Esophagus muscularis mucosa (tissue), 4 donors: ENCODE measurements around the gene LBHD1. TPM values are rescaled to one million over a fixed set of nuclear protein-coding genes. Genes with fewer than 3 reads are reported as not detected.
"Not testable (repeated sequence)": the region's sequence is repeated elsewhere in the genome, so short reads cannot be mapped to it uniquely, and the experiment has no call there.

Experiments used
- DNase-seq: peaks from one replicate; pipeline ENCODE4 v3.0.0-alpha.2; 2017; ENCODE audit errors: extremely low spot score
- H3K27ac ChIP-seq, 4 donors: fragments of 200-600 bp; sonication (generic); replicated peaks in 1 of 4; 1 replicate in 3 of 4; 2 replicates in 1 of 4; pipeline ENCODE4 v1.5.1; 2016 to 2019; ENCODE audit warnings: mild to moderate bottlenecking in 1 of 4
- H3K27me3 ChIP-seq, 4 donors: fragments of 200-600 bp; sonication (generic); one replicate each; pipeline versions ENCODE4 v1.5.1 to v1.6.0; 2016 to 2019
- H3K36me3 ChIP-seq, 4 donors: fragments of 200-600 bp; sonication (generic); one replicate each; pipeline ENCODE4 v1.5.1; 2016 to 2019
- H3K4me1 ChIP-seq, 4 donors: fragments of 200-600 bp; sonication (generic); one replicate each; pipeline ENCODE4 v1.5.1; 2016 to 2019
- H3K4me3 ChIP-seq, 4 donors: fragments of 200-600 bp; sonication (generic); 1 replicate in 2 of 4; 2 replicates in 2 of 4; pipeline ENCODE4 v1.5.1; 2016 to 2019; ENCODE audit warnings: mild to moderate bottlenecking in 4 of 4, moderate library complexity in 1 of 4
- H3K9me3 ChIP-seq, 4 donors: fragments of 200-600 bp; sonication (generic); 1 replicate in 3 of 4; 2 replicates in 1 of 4; pipeline ENCODE4 v1.5.1; 2016 to 2019
- EP300 ChIP-seq: sonication (generic); formaldehyde crosslinking; IDR thresholded peaks from one replicate; pipeline ENCODE4 v1.6.1; 2017; ENCODE audit warnings: antibody characterized with exemption
- POLR2A ChIP-seq: fragments of 450-650 bp; IDR thresholded peaks from one replicate; pipeline ENCODE4 v1.6.1; 2017; ENCODE audit warnings: antibody characterized with exemption, moderate library complexity, mild to moderate bottlenecking, low read depth
- POLR2AphosphoS5 ChIP-seq, 2 donors: sonication (generic); formaldehyde crosslinking; IDR thresholded peaks; one replicate each; pipeline ENCODE4 v1.6.1; 2017; ENCODE audit warnings: antibody characterized with exemption in 2 of 2
- WGBS: methylation state at CpG from one replicate; pipeline ENCODE4 v1.1.5; 2018; 5-methylcytosine and 5-hydroxymethylcytosine counted together
- intact Hi-C: fragments of 100-400 bp; cut with DNase I; formaldehyde crosslinking; loops from one replicate; pipeline ENCODE4 v1.15.1; 2023
- total RNA-seq, 4 donors: library from RNA; depleted of rRNA; stranded (reverse); fragments of >200 nt; gene quantifications; one replicate each; pipeline versions ENCODE4 v1.1.0 to v1.2.1, GENCODE V29; 2016
- TF ChIP-seq, protein P1 (sequence below), 3 experiments: fragments of 200-600 bp in 2 of 3; fragments of 450-650 bp in 1 of 3; sonication (generic) in 2 of 3; IDR thresholded peaks; one replicate each; pipeline ENCODE4 v1.5.1; 2017 to 2019; ENCODE audit warnings: antibody characterized with exemption in 3 of 3, mild to moderate bottlenecking in 2 of 3, moderate library complexity in 1 of 3

LBHD1 gene
- total RNA-seq, 4 donors from 2014 or later, result 1.6 to 2.5 (median 1.7) TPM

- 8% methylated on average over 4 of the region's 16 CpGs for WGBS
Observed at GRCh38 chr11:62678433-62678769, 6.3 kb upstream of the LBHD1 start.

DNA sequence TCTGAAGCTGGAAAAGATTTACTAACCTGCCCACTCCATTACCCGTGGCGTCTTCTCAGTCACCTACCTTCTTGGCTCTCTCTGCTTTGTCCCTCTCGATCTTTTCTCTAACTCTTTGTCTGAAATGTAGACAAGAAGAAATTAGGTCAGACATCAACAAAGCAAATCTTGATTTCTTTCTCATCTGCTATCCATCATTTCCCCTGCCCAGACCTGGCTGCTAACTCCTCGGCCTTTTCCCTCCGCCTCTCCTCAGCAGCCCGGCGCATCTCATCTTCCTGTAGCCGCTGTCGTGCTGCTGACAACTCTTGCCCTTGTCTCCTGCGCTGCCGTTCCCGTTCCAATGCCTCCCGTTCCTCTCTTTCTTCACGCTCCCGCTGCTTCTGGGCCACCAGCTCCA lies 5.6 kb upstream of the LBHD1 start:
- 85% methylated on average over 15 of the region's 15 CpGs for WGBS
- H3K36me3 ChIP-seq, result peaks cover 20 to 48% (median 45%) of the 10 kb centered on the region in 4 donors
- peaks cover 31 to 59% (median 48%) of the 10 kb centered on the region in 4 donors for H3K4me1 ChIP-seq
- H3K27ac ChIP-seq, result peak overlapping the region in 3 of 4 donors; percentile 92 to 96 (median 94)
- no peak for DNase-seq
- H3K4me3 ChIP-seq, result peak overlapping the region; percentile 85 to 99 (median 90)
- H3K27me3 ChIP-seq, result no peaks in the 10 kb centered on the region
- intact Hi-C loops, result no loop called here
- H3K9me3 ChIP-seq, result no peaks in the 10 kb centered on the region
- TF ChIP-seq POLR2AphosphoS5 (IDR thresholded peaks at IDR 0.05) (no peak), POLR2A (no peak), EP300 (no peak)
- TF ChIP-seq, protein P1, sequence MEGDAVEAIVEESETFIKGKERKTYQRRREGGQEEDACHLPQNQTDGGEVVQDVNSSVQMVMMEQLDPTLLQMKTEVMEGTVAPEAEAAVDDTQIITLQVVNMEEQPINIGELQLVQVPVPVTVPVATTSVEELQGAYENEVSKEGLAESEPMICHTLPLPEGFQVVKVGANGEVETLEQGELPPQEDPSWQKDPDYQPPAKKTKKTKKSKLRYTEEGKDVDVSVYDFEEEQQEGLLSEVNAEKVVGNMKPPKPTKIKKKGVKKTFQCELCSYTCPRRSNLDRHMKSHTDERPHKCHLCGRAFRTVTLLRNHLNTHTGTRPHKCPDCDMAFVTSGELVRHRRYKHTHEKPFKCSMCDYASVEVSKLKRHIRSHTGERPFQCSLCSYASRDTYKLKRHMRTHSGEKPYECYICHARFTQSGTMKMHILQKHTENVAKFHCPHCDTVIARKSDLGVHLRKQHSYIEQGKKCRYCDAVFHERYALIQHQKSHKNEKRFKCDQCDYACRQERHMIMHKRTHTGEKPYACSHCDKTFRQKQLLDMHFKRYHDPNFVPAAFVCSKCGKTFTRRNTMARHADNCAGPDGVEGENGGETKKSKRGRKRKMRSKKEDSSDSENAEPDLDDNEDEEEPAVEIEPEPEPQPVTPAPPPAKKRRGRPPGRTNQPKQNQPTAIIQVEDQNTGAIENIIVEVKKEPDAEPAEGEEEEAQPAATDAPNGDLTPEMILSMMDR (IDR thresholded peaks at IDR 0.05), result no peak

More at GRCh38 chr11:62678433-62678769, 6.3 kb upstream of the LBHD1 start:
- H3K36me3 ChIP-seq, result peaks cover 20 to 45% (median 43%) of the 10 kb centered on the region in 4 donors
- peaks cover 26 to 53% (median 41%) of the 10 kb centered on the region in 4 donors for H3K4me1 ChIP-seq
- no peak for TF ChIP-seq POLR2A
- H3K9me3 ChIP-seq, result no peaks in the 10 kb centered on the region
- intact Hi-C loops, result no loop called here
- H3K27ac ChIP-seq, result peak overlapping the region; percentile 85 to 96 (median 93)
- no peaks in the 10 kb centered on the region for H3K27me3 ChIP-seq
- no peak for DNase-seq
- peak overlapping the region; percentile 85 to 99 (median 90) for H3K4me3 ChIP-seq

- 79% methylated on average over 6 of the region's 6 CpGs for WGBS
- intact Hi-C loops, result no loop called here
- Histone ChIP-seq H3K4me3 (no peak overlapping the region), H3K36me3 (peaks cover 20 to 48% (median 45%) of the 10 kb centered on the region in 4 donors), H3K4me1 (peaks cover 36 to 65% (median 54%) of the 10 kb centered on the region in 4 donors), H3K27ac (peak overlapping the region in 1 of 4 donors; percentile 94), H3K9me3 (no peaks in the 10 kb centered on the region), H3K27me3 (no peaks in the 10 kb centered on the region)
- DNase-seq, result no peak
- no peak for TF ChIP-seq EP300
- no peak for TF ChIP-seq POLR2A
- no peak for TF ChIP-seq POLR2AphosphoS5 (IDR thresholded peaks at IDR 0.05)
- TF ChIP-seq, protein P1 (IDR thresholded peaks at IDR 0.05), result no peak
Observed at GRCh38 chr11:62677156-62677555, 5.1 kb upstream of the LBHD1 start.

- peaks cover 35 to 68% (median 55%) of the 10 kb centered on the region in 4 donors for H3K4me1 ChIP-seq
- TF ChIP-seq EP300 (no peak), POLR2AphosphoS5 (IDR thresholded peaks at IDR 0.05) (no peak), POLR2A (no peak)
- TF ChIP-seq, protein P1 (IDR thresholded peaks at IDR 0.05), result no peak
- intact Hi-C loops, result no loop called here
- H3K9me3 ChIP-seq, result no peaks in the 10 kb centered on the region
- H3K27me3 ChIP-seq, result no peaks in the 10 kb centered on the region
- DNase-seq, result no peak
- no peak overlapping the region for H3K4me3 ChIP-seq
- H3K36me3 ChIP-seq, result peaks cover 20 to 48% (median 45%) of the 10 kb centered on the region in 4 donors
- WGBS, result 51% methylated on average over 6 of the region's 6 CpGs
- no peak overlapping the region for H3K27ac ChIP-seq
Observed at GRCh38 chr11:62676698-62677097, 4.6 kb upstream of the LBHD1 start.

GRCh38 chr11:62675415-62675814 lies 3.3 kb upstream of the LBHD1 start:
- H3K9me3 ChIP-seq, H3K27me3 ChIP-seq, intact Hi-C loops, DNase-seq, H3K4me3 ChIP-seq, H3K27ac ChIP-seq: not testable (repeated sequence)
- Histone ChIP-seq H3K36me3 (peaks cover 20 to 48% (median 45%) of the 10 kb centered on the region in 4 donors), H3K4me1 (peaks cover 36 to 64% (median 57%) of the 10 kb centered on the region in 4 donors)
- 93% methylated on average over 10 of the region's 10 CpGs for WGBS

DNA sequence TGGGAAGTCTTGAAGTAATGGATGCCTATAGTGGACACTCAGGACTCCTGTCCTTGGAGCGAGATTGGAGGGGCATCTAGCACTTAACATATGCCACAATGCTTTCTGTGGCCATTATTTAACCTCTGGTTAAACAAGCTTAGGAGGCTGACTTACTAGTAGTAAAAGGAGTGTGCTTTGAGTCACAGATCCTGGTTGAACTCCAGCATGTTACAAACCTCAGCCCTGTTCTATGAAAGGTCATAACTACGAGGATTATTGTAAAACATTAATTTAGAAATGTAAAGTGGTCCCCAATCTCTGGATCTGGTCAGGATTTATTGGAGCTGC lies 1.1 kb upstream of the LBHD1 start:
- Histone ChIP-seq H3K4me3 (no peak overlapping the region), H3K27me3 (no peaks in the 10 kb centered on the region), H3K9me3 (no peaks in the 10 kb centered on the region), H3K4me1 (peaks cover 30 to 64% (median 49%) of the 10 kb centered on the region in 4 donors), H3K36me3 (peaks cover 20 to 48% (median 44%) of the 10 kb centered on the region in 4 donors), H3K27ac (peak overlapping the region in 3 of 4 donors; percentile 89 to 94 (median 92))
- 79% methylated on average over 2 of the region's 2 CpGs for WGBS
- intact Hi-C loops, result no loop called here
- DNase-seq, result no peak
- TF ChIP-seq, protein P1 (IDR thresholded peaks at IDR 0.05), result no peak
- TF ChIP-seq EP300 (no peak), POLR2A (no peak), POLR2AphosphoS5 (IDR thresholded peaks at IDR 0.05) (no peak)
